ENCODE data around the gene SCG5.

The SCG5 gene

GRCh38 chr15:32690941-32691688 lies 49.6 kb downstream of the SCG5 start:
- no peak for DNase-seq (ENCODE audit: low spot score)
- in situ Hi-C loops (cut with MboI; ENCODE audit: low sequenced_read_pairs, unreplicated experiment): no loop called here
- TF ChIP-seq CTCF (IDR thresholded peaks at IDR 0.05; ENCODE audit: borderline replicate concordance, control extremely low read depth, extremely low read depth, insufficient read depth, missing control alignments): no peak

GRCh38 chr15:32691689-32692038 lies 50.2 kb downstream of the SCG5 start:
- TF ChIP-seq CTCF (IDR thresholded peaks at IDR 0.05; ENCODE audit: borderline replicate concordance, control extremely low read depth, extremely low read depth, insufficient read depth, missing control alignments): no peak
- in situ Hi-C loops (cut with MboI; ENCODE audit: low sequenced_read_pairs, unreplicated experiment): no loop called here
- no peak for DNase-seq (ENCODE audit: low spot score)

GRCh38 chr15:32692286-32692685 lies 50.8 kb downstream of the SCG5 start:
- no peak for DNase-seq (ENCODE audit: low spot score)
- no peak for TF ChIP-seq CTCF (IDR thresholded peaks at IDR 0.05; ENCODE audit: borderline replicate concordance, control extremely low read depth, extremely low read depth, insufficient read depth, missing control alignments)
- in situ Hi-C loops (cut with MboI; ENCODE audit: low sequenced_read_pairs, unreplicated experiment): no loop called here

DNA sequence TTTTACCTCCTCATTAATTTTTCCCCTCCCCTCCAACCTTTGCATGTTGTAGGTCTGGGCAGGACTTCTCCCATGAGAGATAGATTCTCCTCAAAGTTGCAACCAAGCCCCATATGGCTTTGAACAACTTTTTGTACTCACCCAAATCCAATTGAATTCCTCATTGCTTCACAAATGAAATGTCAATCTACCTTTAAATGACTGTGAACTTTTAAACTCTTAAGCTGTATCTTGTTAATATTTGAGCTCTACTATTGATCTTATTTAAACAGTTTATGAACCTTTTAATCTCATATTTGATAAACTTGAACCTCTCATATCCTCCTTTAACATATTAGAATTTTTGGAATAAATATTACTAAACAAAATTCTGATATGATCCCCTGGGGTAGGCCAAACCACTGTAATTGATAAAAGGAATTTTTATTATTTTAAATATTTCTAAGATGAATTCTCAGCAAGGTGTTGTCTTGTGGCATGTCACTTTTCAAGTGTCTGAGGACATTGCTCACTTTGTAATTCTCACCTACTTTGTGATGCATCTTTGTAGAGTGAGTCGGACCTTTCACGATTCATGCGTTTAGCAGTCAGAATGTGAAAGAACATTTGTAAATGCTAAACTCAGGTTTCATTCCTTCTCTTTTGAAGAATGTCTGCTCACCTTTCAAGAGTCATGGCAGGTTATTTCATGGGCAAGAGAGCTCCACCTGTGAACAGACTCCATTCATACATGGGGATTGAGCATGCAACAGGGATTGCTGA lies 52.9 kb downstream of the SCG5 start:
- in situ Hi-C loops (cut with MboI; ENCODE audit: low sequenced_read_pairs, unreplicated experiment): no loop called here
- no peak for DNase-seq (ENCODE audit: low spot score)
- TF ChIP-seq CTCF (IDR thresholded peaks at IDR 0.05; ENCODE audit: borderline replicate concordance, control extremely low read depth, extremely low read depth, insufficient read depth, missing control alignments): no peak

DNA sequence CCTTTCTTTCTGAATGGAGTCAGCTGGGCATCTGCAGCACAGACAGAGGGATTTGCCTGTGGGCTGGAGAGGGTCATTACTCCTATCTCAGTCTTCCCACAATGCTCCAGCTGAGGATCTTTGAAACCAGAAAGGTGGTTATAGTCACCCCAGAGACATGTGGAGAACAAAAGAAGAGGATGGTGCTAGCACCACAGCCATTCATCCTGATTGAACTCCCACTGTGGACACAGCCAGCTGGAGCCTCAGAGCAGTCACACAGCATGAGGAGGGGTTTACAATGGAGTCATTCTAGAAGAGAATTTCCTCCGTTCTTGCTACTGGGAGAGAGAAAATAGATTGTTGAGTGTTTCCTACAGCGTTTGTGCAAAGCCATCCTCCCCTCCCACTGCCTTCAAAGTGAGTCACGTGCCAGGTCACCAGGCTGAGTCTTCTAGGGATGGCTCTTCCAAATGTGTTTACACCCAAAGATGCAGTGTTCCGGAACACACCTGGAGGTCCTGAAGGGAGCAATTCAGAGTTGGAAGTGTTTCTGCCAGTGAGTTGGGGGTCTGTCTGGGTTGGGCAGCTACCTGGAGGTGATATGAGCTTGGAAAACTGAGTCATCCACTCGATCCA lies 57.4 kb downstream of the SCG5 start:
- TF ChIP-seq CTCF (IDR thresholded peaks at IDR 0.05; ENCODE audit: borderline replicate concordance, control extremely low read depth, extremely low read depth, insufficient read depth, missing control alignments): no peak
- DNase-seq (ENCODE audit: low spot score): no peak
- in situ Hi-C loops (cut with MboI; ENCODE audit: low sequenced_read_pairs, unreplicated experiment): no loop called here

DNA sequence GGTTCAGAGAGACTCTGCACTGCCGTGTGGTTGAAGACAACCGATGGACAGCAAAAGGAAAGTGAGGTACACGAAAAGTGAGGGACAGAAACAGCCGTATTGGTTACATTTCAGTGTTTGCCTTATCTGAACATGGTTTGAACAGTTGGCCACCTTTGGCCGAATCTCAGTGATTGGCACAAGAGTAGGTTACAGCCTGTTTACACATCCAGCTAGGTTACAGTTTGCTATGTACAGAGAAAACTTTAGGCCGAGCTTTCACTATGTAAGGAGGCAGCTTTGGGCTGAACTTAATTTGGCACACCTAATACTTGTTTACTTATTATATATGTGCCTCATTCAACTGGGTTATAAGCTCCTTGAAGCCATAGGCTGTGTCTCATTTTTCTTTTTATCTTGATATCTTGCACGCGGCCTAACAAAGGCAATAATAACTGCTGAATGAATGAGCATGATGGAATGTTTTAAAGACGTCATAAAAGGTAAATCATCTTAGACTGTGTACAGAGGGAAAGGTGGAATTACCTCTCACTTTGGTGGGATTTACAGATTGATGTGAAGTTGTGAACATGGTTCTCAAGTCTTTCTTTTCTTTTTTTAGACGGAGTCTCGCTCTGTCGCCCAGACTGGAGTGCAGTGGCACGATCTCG lies 59.1 kb downstream of the SCG5 start:
- no peak for TF ChIP-seq CTCF (IDR thresholded peaks at IDR 0.05; ENCODE audit: borderline replicate concordance, control extremely low read depth, extremely low read depth, insufficient read depth, missing control alignments)
- in situ Hi-C loops (cut with MboI; ENCODE audit: low sequenced_read_pairs, unreplicated experiment): no loop called here

More for the DNA sequence above, 59.1 kb downstream of the SCG5 start:
- DNase-seq (ENCODE audit: low spot score): no peak
